Stomach (tissue), 4 donors: ENCODE data around the gene NPR2.

Experiments
- POLR2AphosphoS5 ChIP-seq, 3 donors: sonication (generic); formaldehyde crosslinking; IDR thresholded peaks; one replicate each; pipeline ENCODE4 v1.6.1; 2016; ENCODE audit warnings: antibody characterized with exemption in 3 of 3
- TF ChIP-seq, protein P1 (sequence below), 7 experiments: fragments of 450-650 bp in 4 of 7; fragments of 200-600 bp in 3 of 7; sonication (generic) in 3 of 7; IDR thresholded peaks; one replicate each; pipeline ENCODE4 v1.5.1; 2016 to 2019; ENCODE audit warnings: antibody characterized with exemption in 7 of 7, control low read depth in 2 of 7, mild to moderate bottlenecking in 1 of 7

DNA sequence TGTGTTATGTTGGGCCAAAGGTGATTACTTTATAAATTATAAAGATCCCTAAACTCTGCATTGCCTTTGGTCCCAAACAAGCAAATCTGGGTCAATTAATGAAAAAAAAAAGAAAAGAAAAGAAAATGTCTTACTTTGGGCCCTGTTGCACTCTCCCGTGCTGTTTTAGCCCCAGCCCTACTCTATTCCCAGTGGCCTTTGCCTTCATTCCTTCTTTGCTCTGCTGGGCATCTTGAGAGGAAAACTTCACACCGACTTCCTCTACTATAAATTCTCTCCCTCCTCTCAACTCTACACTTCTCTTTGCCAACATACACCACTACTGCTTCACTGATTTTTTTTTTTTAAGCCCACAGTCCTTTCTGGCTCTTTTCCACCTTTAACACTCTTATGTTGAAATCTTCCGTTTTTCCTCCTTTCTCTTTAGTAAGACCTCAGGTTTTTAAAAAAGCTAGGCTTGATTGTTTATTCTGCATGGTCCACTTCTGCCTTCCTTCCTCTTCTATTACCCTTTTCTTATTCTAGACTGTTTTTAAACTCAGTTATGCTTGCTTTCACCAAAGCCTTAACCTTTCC, 32.8 kb upstream of the NPR2 start:
- TF ChIP-seq POLR2AphosphoS5 (IDR thresholded peaks at IDR 0.05) = no peak
- TF ChIP-seq, protein P1, sequence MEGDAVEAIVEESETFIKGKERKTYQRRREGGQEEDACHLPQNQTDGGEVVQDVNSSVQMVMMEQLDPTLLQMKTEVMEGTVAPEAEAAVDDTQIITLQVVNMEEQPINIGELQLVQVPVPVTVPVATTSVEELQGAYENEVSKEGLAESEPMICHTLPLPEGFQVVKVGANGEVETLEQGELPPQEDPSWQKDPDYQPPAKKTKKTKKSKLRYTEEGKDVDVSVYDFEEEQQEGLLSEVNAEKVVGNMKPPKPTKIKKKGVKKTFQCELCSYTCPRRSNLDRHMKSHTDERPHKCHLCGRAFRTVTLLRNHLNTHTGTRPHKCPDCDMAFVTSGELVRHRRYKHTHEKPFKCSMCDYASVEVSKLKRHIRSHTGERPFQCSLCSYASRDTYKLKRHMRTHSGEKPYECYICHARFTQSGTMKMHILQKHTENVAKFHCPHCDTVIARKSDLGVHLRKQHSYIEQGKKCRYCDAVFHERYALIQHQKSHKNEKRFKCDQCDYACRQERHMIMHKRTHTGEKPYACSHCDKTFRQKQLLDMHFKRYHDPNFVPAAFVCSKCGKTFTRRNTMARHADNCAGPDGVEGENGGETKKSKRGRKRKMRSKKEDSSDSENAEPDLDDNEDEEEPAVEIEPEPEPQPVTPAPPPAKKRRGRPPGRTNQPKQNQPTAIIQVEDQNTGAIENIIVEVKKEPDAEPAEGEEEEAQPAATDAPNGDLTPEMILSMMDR (IDR thresholded peaks at IDR 0.05) = no peak
